ENCODE measurements around the gene HTRA2.
A peak's percentile ranks its signal among the peaks of the same experiment; 100 is the strongest.
"Not testable (repeated sequence)": the region's sequence is repeated elsewhere in the genome, so short reads cannot be mapped to it uniquely, and the experiment has no call there.

HTRA2 gene

GRCh38 chr2:74529357-74530238, at the start of gene HTRA2, which contains the start of gene AUP1:
Gene HTRA2 (plus strand): TSS chr2:74529933. CDS start chr2:74530007, 74 bp downstream.
Gene AUP1 (minus strand): TSS chr2:74529706. CDS start chr2:74529629, 77 bp downstream.
- DNase-seq: peak; percentile 88

GRCh38 chr2:74481431-74481830, 48.3 kb upstream of the HTRA2 start:
- no peak for DNase-seq

- DNase-seq: peak; percentile 54
Observed at GRCh38 chr2:74481961-74482800, 47.6 kb upstream of the HTRA2 start.

- peak; percentile 92 for DNase-seq
Observed at GRCh38 chr2:74482801-74483674, 46.7 kb upstream of the HTRA2 start, which contains the start of the genes CCDC142 and TTC31. Gene CCDC142 (minus strand): TSS chr2:74482998. CDS start chr2:74482837, 161 bp downstream. Gene TTC31 (plus strand): TSS chr2:74483081. CDS start chr2:74483096, 15 bp downstream.

- DNase-seq: not testable (repeated sequence)
Observed at GRCh38 chr2:74483675-74484164, 46.0 kb upstream of the HTRA2 start.

GRCh38 chr2:74486141-74486540, 43.6 kb upstream of the HTRA2 start:
- no peak for DNase-seq

GRCh38 chr2:74488643-74489481, 40.9 kb upstream of the HTRA2 start:
- DNase-seq: no peak

- no peak for DNase-seq
Observed at GRCh38 chr2:74489906-74490305, 39.8 kb upstream of the HTRA2 start.

GRCh38 chr2:74491648-74492544, 37.8 kb upstream of the HTRA2 start:
- DNase-seq: no peak

- no peak for DNase-seq
Observed at GRCh38 chr2:74493546-74493945, 36.2 kb upstream of the HTRA2 start.

- no peak for DNase-seq
Observed at GRCh38 chr2:74495440-74495839, 34.3 kb upstream of the HTRA2 start.

GRCh38 chr2:74496997-74497776, 32.5 kb upstream of the HTRA2 start:
- DNase-seq: no peak

GRCh38 chr2:74497777-74498499, 31.8 kb upstream of the HTRA2 start:
- DNase-seq: peak; percentile 37

GRCh38 chr2:74498500-74499266, 31.1 kb upstream of the HTRA2 start:
- no peak for DNase-seq

- DNase-seq: peak; percentile 49
Observed at GRCh38 chr2:74499267-74499939, 30.3 kb upstream of the HTRA2 start, which contains the start of gene LBX2. Gene LBX2 (minus strand): TSS chr2:74499603. CDS start chr2:74499537, 66 bp downstream.

- no peak for DNase-seq
Observed at GRCh38 chr2:74499940-74500577, 29.7 kb upstream of the HTRA2 start.

GRCh38 chr2:74500578-74500946, 29.2 kb upstream of the HTRA2 start:
- DNase-seq: no peak

Data from stimulated activated CD4-positive, alpha-beta T cell treated with anti-CD3 and anti-CD28 coated beads, Interleukin-4, amount 100 ng/mL, for 1 hour (primary cell).